HEK293 (cell line): ENCODE results near the gene KLHDC9.

Source experiments
- CTCF ChIA-PET: fragments of 350-600 bp; formaldehyde crosslinking; extraction: SDS; loops from one replicate; lab custom pipeline; 2021; ENCODE audit warnings: antibody characterized with exemption; lab: Yijun Ruan, JAX
- POLR2A ChIA-PET: fragments of 300-600 bp; formaldehyde crosslinking; extraction: SDS; loops from one replicate; lab custom pipeline; 2020; ENCODE audit warnings: antibody characterized with exemption, inconsistent platforms; lab: Yijun Ruan, JAX
- H3K27ac ChIP-seq: fragments of 200-500 bp; sonication (Bioruptor generic); 2 replicates; pipeline ENCODE4 v1.5.1; 2014; ENCODE audit warnings: low read depth, low read length, control low read depth, inconsistent platforms; ENCODE audit errors: extremely low read depth
- H3K36me3 ChIP-seq, 2 experiments: fragments of 200-500 bp in 1 of 2; sonication (Bioruptor generic) in 1 of 2; 1 replicate in 1 of 2; 2 replicates in 1 of 2; pipeline ENCODE4 v1.5.1; 2014 to 2017; ENCODE audit warnings: inconsistent platforms in 2 of 2, low read length in 2 of 2; ENCODE audit not compliant: control insufficient read depth in 2 of 2, insufficient read depth in 1 of 2
- H3K4me1 ChIP-seq: fragments of 200-500 bp; sonication (Bioruptor generic); 2 replicates; pipeline ENCODE4 v1.5.1; 2014; ENCODE audit warnings: mild to moderate bottlenecking, low read length, inconsistent platforms; ENCODE audit not compliant: control insufficient read depth, insufficient read depth
- H3K4me3 ChIP-seq: 2 replicates; pipeline ENCODE4 v1.5.1; 2011; ENCODE audit warnings: low read depth, mild to moderate bottlenecking, control low read depth, low read length, moderate library complexity
- H3K9me3 ChIP-seq: fragments of 200-500 bp; sonication (Bioruptor generic); 2 replicates; pipeline ENCODE4 v1.5.1; 2014; ENCODE audit warnings: low read depth, low read length, inconsistent platforms; ENCODE audit not compliant: control insufficient read depth, insufficient read depth
- EGR2 ChIP-seq: fragments of 450-650 bp; formaldehyde crosslinking; IDR thresholded peaks from 2 replicates; pipeline ENCODE4 v1.5.1; 2016; ENCODE audit warnings: low read depth, missing biosample characterization, missing genetic modification characterization
- GLI4 ChIP-seq: fragments of 450-650 bp; formaldehyde crosslinking; IDR thresholded peaks from 2 replicates; pipeline ENCODE4 v1.5.1; 2016; ENCODE audit warnings: missing biosample characterization, missing genetic modification characterization
- KLF10 ChIP-seq: fragments of 450-650 bp; IDR thresholded peaks from 2 replicates; pipeline ENCODE4 v1.5.1; 2018; ENCODE audit warnings: missing biosample characterization, mild to moderate bottlenecking, missing genetic modification characterization
- PRDM1 ChIP-seq: fragments of 450-650 bp; formaldehyde crosslinking; IDR thresholded peaks from 2 replicates; pipeline ENCODE4; 2016; ENCODE audit warnings: missing biosample characterization, missing genetic modification characterization
- YY2 ChIP-seq: fragments of 450-650 bp; formaldehyde crosslinking; IDR thresholded peaks from 2 replicates; pipeline ENCODE4 v1.5.1; 2016; ENCODE audit warnings: missing biosample characterization, missing genetic modification characterization
- ZFHX2 ChIP-seq: fragments of 450-650 bp; formaldehyde crosslinking; conservative IDR thresholded peaks from 2 replicates; pipeline ENCODE4 v1.5.1; 2016; ENCODE audit warnings: missing biosample characterization, missing genetic modification characterization
- ZFP69B ChIP-seq: fragments of 450-650 bp; formaldehyde crosslinking; IDR thresholded peaks from 2 replicates; pipeline ENCODE4 v1.5.1; 2016; ENCODE audit warnings: missing biosample characterization, missing genetic modification characterization
- ZIC2 ChIP-seq: fragments of 450-650 bp; formaldehyde crosslinking; IDR thresholded peaks from 2 replicates; pipeline ENCODE4 v1.5.1; 2016; ENCODE audit warnings: missing biosample characterization, missing genetic modification characterization
- ZNF10 ChIP-seq: fragments of 450-650 bp; formaldehyde crosslinking; IDR thresholded peaks from 2 replicates; pipeline ENCODE4 v1.5.1; 2017; ENCODE audit warnings: missing biosample characterization, missing genetic modification characterization
- ZNF114 ChIP-seq: fragments of 450-650 bp; formaldehyde crosslinking; IDR thresholded peaks from 2 replicates; pipeline ENCODE4 v1.5.0; 2017; ENCODE audit warnings: missing biosample characterization, missing genetic modification characterization
- ZNF148 ChIP-seq: fragments of 450-650 bp; formaldehyde crosslinking; IDR thresholded peaks from 2 replicates; pipeline ENCODE4 v1.5.0; 2017; ENCODE audit warnings: missing biosample characterization, missing genetic modification characterization, borderline replicate concordance
- ZNF16 ChIP-seq: fragments of 450-650 bp; formaldehyde crosslinking; IDR thresholded peaks from 2 replicates; pipeline ENCODE4 v1.5.1; 2016; ENCODE audit warnings: low read depth, missing biosample characterization, missing genetic modification characterization
- ZNF184 ChIP-seq: fragments of 450-650 bp; IDR thresholded peaks from 2 replicates; pipeline ENCODE4 v1.5.1; 2018; ENCODE audit warnings: missing biosample characterization, mild to moderate bottlenecking, missing genetic modification characterization
- ZNF223 ChIP-seq: fragments of 450-650 bp; formaldehyde crosslinking; IDR thresholded peaks from 2 replicates; pipeline ENCODE4 v1.5.1; 2016; ENCODE audit warnings: missing biosample characterization, missing genetic modification characterization
- ZNF239 ChIP-seq: fragments of 450-650 bp; formaldehyde crosslinking; IDR thresholded peaks from 2 replicates; pipeline ENCODE4 v1.5.1; 2016; ENCODE audit warnings: missing biosample characterization, missing genetic modification characterization
- ZNF335 ChIP-seq: fragments of 450-650 bp; formaldehyde crosslinking; conservative IDR thresholded peaks from 2 replicates; pipeline ENCODE4 v1.5.1; 2016; ENCODE audit warnings: missing biosample characterization, missing genetic modification characterization
- ZNF670 ChIP-seq: fragments of 450-650 bp; formaldehyde crosslinking; IDR thresholded peaks from 2 replicates; pipeline ENCODE4 v1.5.1; 2016; ENCODE audit warnings: missing biosample characterization, missing genetic modification characterization, low read depth
- ZNF76 ChIP-seq: fragments of 450-650 bp; formaldehyde crosslinking; IDR thresholded peaks from 2 replicates; pipeline ENCODE4; 2016; ENCODE audit warnings: low read depth, missing biosample characterization, missing genetic modification characterization, borderline replicate concordance
- ZSCAN30 ChIP-seq: fragments of 450-650 bp; IDR thresholded peaks from 2 replicates; pipeline ENCODE4 v1.5.1; 2018; ENCODE audit warnings: missing biosample characterization, mild to moderate bottlenecking, missing genetic modification characterization, moderate library complexity
- ZXDB ChIP-seq: fragments of 450-650 bp; formaldehyde crosslinking; IDR thresholded peaks from 2 replicates; pipeline ENCODE4 v1.5.1; 2016; ENCODE audit warnings: missing biosample characterization, missing genetic modification characterization
- TF ChIP-seq, protein P1 (sequence below): fragments of 450-650 bp; formaldehyde crosslinking; conservative IDR thresholded peaks from 2 replicates; pipeline ENCODE4 v1.5.1; 2016; ENCODE audit warnings: low read depth, missing biosample characterization, missing genetic modification characterization
- TF ChIP-seq, protein P2 (sequence below): IDR thresholded peaks from 2 replicates; pipeline ENCODE4 v1.6.1; 2011; ENCODE audit warnings: mild to moderate bottlenecking, low read depth, low read length, borderline replicate concordance
- TF ChIP-seq, protein P3 (sequence below): sonication (generic); formaldehyde crosslinking; IDR thresholded peaks from 2 replicates; pipeline ENCODE4 v1.8.1; 2022; ENCODE audit warnings: mild to moderate bottlenecking, moderate library complexity, missing genetic modification reagents

KLHDC9 gene

DNA sequence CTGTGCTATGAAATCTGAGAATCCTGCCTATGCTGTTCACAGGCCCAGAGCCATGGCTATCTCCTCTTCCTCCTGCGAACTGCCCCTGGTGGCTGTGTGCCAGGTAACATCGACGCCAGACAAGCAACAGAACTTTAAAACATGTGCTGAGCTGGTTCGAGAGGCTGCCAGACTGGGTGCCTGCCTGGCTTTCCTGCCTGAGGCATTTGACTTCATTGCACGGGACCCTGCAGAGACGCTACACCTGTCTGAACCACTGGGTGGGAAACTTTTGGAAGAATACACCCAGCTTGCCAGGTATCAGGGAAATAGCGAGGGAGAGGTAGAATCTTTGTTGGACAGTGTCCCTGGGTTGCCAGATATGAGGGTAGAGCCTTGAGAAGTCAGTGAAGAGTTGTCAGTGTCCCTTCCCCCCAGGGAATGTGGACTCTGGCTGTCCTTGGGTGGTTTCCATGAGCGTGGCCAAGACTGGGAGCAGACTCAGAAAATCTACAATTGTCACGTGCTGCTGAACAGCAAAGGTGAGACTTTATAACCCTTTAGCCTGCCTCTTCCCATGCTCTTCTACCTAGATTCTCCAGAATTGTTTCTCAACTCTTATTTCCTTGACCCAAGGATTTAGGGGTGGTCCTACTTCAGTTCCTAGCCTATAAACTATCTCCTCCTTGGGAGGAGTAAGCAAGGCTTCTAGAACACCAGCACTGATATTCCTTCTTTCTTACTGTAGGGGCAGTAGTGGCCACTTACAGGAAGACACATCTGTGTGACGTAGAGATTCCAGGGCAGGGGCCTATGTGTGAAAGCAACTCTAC is 21.1 kb downstream of the KLHDC9 start (continued):
- TF ChIP-seq, protein P1, sequence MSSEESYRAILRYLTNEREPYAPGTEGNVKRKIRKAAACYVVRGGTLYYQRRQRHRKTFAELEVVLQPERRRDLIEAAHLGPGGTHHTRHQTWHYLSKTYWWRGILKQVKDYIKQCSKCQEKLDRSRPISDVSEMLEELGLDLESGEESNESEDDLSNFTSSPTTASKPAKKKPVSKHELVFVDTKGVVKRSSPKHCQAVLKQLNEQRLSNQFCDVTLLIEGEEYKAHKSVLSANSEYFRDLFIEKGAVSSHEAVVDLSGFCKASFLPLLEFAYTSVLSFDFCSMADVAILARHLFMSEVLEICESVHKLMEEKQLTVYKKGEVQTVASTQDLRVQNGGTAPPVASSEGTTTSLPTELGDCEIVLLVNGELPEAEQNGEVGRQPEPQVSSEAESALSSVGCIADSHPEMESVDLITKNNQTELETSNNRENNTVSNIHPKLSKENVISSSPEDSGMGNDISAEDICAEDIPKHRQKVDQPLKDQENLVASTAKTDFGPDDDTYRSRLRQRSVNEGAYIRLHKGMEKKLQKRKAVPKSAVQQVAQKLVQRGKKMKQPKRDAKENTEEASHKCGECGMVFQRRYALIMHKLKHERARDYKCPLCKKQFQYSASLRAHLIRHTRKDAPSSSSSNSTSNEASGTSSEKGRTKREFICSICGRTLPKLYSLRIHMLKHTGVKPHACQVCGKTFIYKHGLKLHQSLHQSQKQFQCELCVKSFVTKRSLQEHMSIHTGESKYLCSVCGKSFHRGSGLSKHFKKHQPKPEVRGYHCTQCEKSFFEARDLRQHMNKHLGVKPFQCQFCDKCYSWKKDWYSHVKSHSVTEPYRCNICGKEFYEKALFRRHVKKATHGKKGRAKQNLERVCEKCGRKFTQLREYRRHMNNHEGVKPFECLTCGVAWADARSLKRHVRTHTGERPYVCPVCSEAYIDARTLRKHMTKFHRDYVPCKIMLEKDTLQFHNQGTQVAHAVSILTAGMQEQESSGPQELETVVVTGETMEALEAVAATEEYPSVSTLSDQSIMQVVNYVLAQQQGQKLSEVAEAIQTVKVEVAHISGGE = no peak
- peak; percentile 47 for TF ChIP-seq ZNF335 (tag by site-specific recombination)
- peak; percentile 19; the same call in 1 of the 2 replicates for TF ChIP-seq ZXDB (tag by site-specific recombination)
- TF ChIP-seq EGR2 = no peak
- TF ChIP-seq ZNF148 = no peak
- TF ChIP-seq KLF10 = no peak
- no peak for TF ChIP-seq ZNF184 (tag by site-specific recombination)
- TF ChIP-seq YY2 (tag by site-specific recombination) = no peak
- no peak for TF ChIP-seq ZFHX2 (tag by site-specific recombination)
- TF ChIP-seq ZSCAN30 (tag by site-specific recombination) = no peak
- TF ChIP-seq ZNF670 (tag by site-specific recombination) = no peak
- TF ChIP-seq ZNF223 = no peak
- no peak for TF ChIP-seq GLI4 (tag by site-specific recombination)
- no peak for TF ChIP-seq ZNF10 (tag by site-specific recombination)
- no peak for TF ChIP-seq ZNF239 (tag by site-specific recombination)
- no peak for TF ChIP-seq ZNF76 (tag by site-specific recombination)
- TF ChIP-seq ZIC2 (tag by site-specific recombination) = no peak
- no peak for TF ChIP-seq ZNF114
- TF ChIP-seq ZFP69B = no peak
- TF ChIP-seq ZNF16 = no peak

DNA sequence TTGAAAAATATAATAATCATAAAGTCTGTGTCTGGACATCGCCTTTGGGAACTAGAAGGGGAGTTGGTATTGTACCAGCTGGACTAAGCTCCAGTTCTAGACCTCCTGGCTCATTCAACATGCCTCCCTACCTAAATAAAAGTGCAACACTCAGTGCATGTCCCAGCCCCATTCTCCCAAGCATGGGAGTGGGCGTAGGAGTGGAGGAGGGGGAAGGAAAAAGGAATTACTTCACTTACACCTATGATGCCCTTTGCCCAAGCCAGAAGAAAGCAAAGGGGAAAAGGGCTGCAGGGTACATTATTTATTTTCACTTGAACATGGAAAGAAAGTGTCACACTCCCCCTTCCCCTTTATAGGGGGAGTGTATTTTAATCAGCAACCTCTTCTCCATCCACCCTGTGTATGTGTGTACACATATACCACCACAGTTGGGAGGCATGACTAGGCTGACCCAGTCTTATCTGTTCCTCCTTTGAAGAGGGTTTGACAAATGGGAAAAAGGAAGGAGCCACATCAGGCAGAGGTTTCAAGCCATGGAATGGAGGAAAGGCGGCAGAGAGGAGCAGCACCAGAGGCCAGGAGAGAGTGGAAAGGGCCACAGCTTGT is 23.0 kb downstream of the KLHDC9 start:
- H3K36me3 ChIP-seq = peaks cover 20 to 73% of the 10 kb centered on the region in 2 experiments

More for the DNA sequence above, 23.0 kb downstream of the KLHDC9 start:
- peaks cover 7% of the 10 kb centered on the region for H3K4me1 ChIP-seq
- CTCF ChIA-PET = interaction anchor here (0.5 to 1.0 kb wide), 4 partner anchors 18 to 44 kb away, joined by 3 read pairs; partner anchors contain the start of gene KLHDC9
- H3K27ac ChIP-seq = no peak overlapping the region
- H3K9me3 ChIP-seq = no peaks in the 10 kb centered on the region
- no peak overlapping the region for H3K4me3 ChIP-seq
- peak; percentile 65 for TF ChIP-seq ZFHX2 (tag by site-specific recombination)
- TF ChIP-seq, protein P2, sequence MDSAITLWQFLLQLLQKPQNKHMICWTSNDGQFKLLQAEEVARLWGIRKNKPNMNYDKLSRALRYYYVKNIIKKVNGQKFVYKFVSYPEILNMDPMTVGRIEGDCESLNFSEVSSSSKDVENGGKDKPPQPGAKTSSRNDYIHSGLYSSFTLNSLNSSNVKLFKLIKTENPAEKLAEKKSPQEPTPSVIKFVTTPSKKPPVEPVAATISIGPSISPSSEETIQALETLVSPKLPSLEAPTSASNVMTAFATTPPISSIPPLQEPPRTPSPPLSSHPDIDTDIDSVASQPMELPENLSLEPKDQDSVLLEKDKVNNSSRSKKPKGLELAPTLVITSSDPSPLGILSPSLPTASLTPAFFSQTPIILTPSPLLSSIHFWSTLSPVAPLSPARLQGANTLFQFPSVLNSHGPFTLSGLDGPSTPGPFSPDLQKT = no peak
- TF ChIP-seq EGR2 = 0 out of 2 replicates have a peak, but pooled peaks have one; percentile 32
- TF ChIP-seq, protein P3, sequence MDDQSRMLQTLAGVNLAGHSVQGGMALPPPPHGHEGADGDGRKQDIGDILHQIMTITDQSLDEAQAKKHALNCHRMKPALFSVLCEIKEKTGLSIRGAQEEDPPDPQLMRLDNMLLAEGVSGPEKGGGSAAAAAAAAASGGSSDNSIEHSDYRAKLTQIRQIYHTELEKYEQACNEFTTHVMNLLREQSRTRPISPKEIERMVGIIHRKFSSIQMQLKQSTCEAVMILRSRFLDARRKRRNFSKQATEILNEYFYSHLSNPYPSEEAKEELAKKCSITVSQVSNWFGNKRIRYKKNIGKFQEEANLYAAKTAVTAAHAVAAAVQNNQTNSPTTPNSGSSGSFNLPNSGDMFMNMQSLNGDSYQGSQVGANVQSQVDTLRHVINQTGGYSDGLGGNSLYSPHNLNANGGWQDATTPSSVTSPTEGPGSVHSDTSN (CRISPR knock-in tag) = no peak
- TF ChIP-seq PRDM1 (tag by site-specific recombination) = 0 out of 2 replicates have a peak, but pooled peaks have one; percentile 11
- POLR2A ChIA-PET = interaction anchor here (0.7 to 1.0 kb wide), 2 partner anchors 9 to 75 kb away, joined by 3 read pairs; partner anchors contain the start of gene USF1
